ENCODE measurements around the gene RANBP1. TPM values are rescaled to one million over a fixed set of nuclear protein-coding genes. Genes with fewer than 3 reads are reported as not detected.

Gene RANBP1
- polyA plus RNA-seq, 1 experiment, result 166 TPM

DNA sequence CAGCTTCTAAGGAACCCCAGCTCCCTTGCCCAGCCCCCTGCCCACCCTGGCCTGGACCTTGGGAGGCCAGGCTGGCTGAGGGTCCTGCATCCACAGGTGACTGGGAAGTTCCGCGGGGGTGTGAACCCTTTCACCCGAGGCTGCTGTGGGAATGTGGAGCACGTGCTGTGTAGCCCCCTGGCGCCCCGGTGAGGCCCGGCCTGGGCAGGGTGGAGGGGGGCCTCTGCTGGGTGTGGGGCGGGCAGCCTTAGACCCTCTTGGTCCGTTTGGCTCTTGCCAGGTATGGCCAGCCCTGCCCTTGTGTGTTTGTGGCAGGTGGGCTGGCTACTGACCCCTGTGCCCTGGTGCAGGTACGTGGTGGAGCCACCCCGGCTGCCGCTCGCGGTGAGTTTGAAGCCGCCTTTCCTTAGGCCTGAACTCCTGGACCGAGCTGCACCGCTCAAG, 24.6 kb downstream of the RANBP1 start:
- Histone ChIP-seq H3K27me3 (ENCODE audit: control insufficient read depth, insufficient read depth, low read length) (no peaks in the 10 kb centered on the region), H3K4me3 (ENCODE audit: low read depth, low read length) (no peak overlapping the region), H3K36me3 (ENCODE audit: control insufficient read depth, insufficient read depth, low read length) (peaks cover 20% of the 10 kb centered on the region)
- CTCF ChIA-PET, result interaction anchor here (0.5 kb wide), 1 partner anchor 172 kb away, joined by 3 read pairs; no protein-coding TSS in a partner anchor
- TF ChIP-seq, protein P1, sequence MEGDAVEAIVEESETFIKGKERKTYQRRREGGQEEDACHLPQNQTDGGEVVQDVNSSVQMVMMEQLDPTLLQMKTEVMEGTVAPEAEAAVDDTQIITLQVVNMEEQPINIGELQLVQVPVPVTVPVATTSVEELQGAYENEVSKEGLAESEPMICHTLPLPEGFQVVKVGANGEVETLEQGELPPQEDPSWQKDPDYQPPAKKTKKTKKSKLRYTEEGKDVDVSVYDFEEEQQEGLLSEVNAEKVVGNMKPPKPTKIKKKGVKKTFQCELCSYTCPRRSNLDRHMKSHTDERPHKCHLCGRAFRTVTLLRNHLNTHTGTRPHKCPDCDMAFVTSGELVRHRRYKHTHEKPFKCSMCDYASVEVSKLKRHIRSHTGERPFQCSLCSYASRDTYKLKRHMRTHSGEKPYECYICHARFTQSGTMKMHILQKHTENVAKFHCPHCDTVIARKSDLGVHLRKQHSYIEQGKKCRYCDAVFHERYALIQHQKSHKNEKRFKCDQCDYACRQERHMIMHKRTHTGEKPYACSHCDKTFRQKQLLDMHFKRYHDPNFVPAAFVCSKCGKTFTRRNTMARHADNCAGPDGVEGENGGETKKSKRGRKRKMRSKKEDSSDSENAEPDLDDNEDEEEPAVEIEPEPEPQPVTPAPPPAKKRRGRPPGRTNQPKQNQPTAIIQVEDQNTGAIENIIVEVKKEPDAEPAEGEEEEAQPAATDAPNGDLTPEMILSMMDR (IDR thresholded peaks at IDR 0.05; ENCODE audit: insufficient read depth, low read depth, low read length), result no peak
- DNase-seq (ENCODE audit: low read depth), result no peak
- POLR2A ChIA-PET, result no interaction called here

DNA sequence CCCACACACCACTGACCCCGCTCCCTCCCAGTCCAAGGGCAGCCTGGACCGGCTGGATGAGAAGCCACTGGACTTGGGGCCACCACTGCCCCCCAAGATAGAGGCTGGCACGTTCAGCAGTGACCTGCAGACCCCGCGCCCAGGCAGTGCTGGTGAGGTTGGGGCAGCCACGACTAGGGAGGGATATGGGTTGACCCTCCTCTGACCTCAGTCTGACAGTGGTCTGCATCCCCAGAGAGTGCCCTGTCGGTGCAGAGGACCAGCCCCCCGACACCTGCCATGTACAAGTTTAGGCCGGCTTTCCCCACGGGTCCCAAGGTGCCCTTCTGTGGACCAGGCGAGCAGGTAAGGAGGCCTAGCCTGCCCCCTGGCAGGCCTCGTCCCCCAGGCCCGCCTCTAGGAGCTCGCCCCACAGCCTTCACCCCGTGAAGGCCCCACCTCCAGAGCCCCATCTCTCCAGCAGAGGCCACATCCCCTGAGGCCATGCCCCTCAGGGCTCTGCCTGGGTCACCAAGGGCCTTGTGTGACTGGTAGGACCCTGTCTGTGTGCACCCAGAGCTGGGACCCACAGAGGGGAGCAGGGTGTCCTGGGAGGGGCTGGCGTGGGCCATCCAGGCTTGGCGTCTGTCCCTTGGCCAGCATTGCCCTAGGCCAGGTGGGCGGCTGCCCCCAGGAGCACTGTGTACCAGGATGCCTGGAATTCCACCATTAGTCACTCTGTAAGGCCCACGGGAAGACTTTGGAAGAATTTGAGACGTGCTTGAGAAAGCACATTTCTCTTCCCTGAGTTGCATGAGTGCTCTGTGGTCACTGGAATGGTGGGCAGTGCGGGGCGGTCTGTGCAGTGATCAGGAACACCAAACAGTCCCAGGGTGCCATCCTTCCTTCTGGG, 25.5 kb downstream of the RANBP1 start:
- H3K36me3 ChIP-seq (ENCODE audit: control insufficient read depth, insufficient read depth, low read length), result peaks cover 18% of the 10 kb centered on the region
- ChIA-PET CTCF (interaction anchor here (0.5 kb wide), 1 partner anchor 173 kb away, joined by 3 read pairs; no protein-coding TSS in a partner anchor), POLR2A (no interaction called here)
- H3K27me3 ChIP-seq (ENCODE audit: control insufficient read depth, insufficient read depth, low read length), result no peaks in the 10 kb centered on the region
- no peak overlapping the region for H3K4me3 ChIP-seq (ENCODE audit: low read depth, low read length)
- TF ChIP-seq, protein P1 (IDR thresholded peaks at IDR 0.05; ENCODE audit: insufficient read depth, low read depth, low read length), result no peak
- peak; percentile 41 for DNase-seq (ENCODE audit: low read depth)

DNA sequence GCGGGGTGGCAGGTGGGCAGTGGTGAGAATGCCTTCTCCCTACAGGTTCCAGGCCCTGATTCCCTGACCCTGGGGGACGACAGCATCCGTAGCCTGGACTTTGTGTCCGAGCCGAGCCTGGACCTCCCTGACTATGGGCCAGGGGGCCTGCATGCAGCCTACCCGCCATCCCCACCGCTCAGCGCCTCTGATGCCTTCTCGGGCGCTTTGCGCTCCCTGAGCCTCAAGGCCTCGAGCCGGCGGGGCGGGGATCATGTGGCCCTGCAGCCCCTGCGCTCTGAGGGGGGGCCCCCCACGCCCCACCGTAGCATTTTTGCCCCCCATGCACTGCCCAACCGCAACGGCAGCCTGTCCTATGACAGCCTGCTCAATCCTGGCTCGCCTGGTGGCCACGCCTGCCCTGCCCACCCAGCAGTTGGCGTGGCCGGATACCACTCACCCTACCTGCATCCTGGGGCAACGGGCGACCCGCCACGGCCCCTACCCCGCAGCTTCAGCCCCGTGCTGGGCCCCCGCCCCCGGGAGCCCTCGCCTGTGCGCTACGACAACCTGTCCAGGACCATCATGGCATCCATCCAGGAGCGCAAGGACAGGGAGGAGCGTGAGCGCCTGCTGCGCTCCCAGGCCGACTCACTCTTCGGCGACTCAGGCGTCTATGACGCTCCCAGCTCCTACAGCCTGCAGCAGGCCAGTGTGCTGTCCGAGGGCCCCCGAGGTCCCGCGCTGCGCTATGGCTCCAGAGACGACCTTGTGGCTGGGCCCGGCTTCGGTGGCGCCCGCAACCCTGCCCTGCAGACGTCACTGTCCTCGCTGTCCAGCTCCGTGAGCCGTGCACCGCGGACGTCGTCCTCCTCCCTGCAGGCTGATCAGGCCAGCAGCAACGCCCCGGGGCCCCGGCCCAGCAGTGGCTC, 27.1 kb downstream of the RANBP1 start:
- no peaks in the 10 kb centered on the region for H3K27me3 ChIP-seq (ENCODE audit: control insufficient read depth, insufficient read depth, low read length)
- POLR2A ChIA-PET, result no interaction called here
- CTCF ChIA-PET, result no interaction called here
- H3K4me3 ChIP-seq (ENCODE audit: low read depth, low read length), result no peak overlapping the region
- H3K36me3 ChIP-seq (ENCODE audit: control insufficient read depth, insufficient read depth, low read length), result peaks cover 18% of the 10 kb centered on the region
- TF ChIP-seq, protein P1 (IDR thresholded peaks at IDR 0.05; ENCODE audit: insufficient read depth, low read depth, low read length), result no peak
- no peak for DNase-seq (ENCODE audit: low read depth)

DNA sequence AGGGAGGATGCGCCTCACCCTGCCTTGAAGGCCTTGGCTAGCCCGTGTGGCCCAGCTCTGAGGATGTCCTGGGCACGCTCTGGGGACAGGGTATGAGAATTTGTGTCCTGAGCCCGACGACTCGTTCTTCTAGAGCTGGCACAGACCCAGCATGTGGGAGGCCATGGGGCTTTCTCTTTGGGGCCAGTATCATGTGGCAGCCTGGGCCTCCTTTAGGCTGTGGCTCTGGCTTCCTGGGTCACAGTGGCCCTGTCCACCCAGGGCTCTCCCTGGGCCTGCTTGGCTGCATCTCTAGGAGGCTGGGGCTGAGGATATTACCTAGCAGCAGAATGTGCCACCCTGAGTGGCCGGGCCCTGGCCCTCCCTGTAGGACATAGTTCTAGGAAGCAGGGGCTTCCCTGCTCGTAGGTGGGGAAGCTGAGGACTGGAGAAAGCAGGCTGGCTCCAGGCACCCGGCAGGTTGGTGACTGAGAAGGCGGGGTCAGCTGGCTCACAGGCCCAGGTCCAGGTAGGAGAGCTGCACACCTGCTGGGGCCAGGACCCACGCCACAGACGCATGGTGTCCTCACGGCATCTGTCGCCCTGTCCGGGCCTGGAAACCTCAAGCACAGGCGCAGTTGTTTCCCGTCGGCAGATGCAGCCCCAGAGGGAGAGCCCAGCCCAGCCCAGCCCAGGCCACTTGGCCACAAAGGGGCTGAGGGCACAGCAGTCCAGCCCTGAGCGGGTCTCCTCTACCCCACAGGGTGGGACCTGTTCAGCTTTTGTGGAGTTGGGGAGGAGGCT, 28.2 kb downstream of the RANBP1 start:
- H3K4me3 ChIP-seq (ENCODE audit: low read depth, low read length), result no peak overlapping the region
- TF ChIP-seq, protein P1 (IDR thresholded peaks at IDR 0.05; ENCODE audit: insufficient read depth, low read depth, low read length), result no peak
- POLR2A ChIA-PET, result no interaction called here
- CTCF ChIA-PET, result interaction anchor here (1.0 kb wide), 1 partner anchor 13 kb away, joined by 4 read pairs; no protein-coding TSS in a partner anchor
- DNase-seq (ENCODE audit: low read depth), result no peak
- peaks cover 20% of the 10 kb centered on the region for H3K36me3 ChIP-seq (ENCODE audit: control insufficient read depth, insufficient read depth, low read length)
- H3K27me3 ChIP-seq (ENCODE audit: control insufficient read depth, insufficient read depth, low read length), result no peaks in the 10 kb centered on the region

Data from BJ (cell line).